A549 (cell line): ENCODE data around the gene CLPX. TPM values are rescaled to one million over a fixed set of nuclear protein-coding genes. Genes with fewer than 3 reads are reported as not detected.

Source experiments
- ATAC-seq, 2 experiments: fragments of 200-7000 bp in 1 of 2; fragments of >200 bp in 1 of 2; cut with Nextera tagmentation in 1 of 2; cut with Tn5 transposase in 1 of 2; 3 replicates each; pipeline versions ENCODE4 v1.8.0 to v1.9.1; 2018 to 2020; ENCODE audit warnings: mild to moderate bottlenecking in 1 of 2, moderate library complexity in 1 of 2
- CTCF ChIA-PET: fragments of 300-600 bp; sonication (Branson Sonifier 250); formaldehyde crosslinking; extraction: SDS; loops from one replicate; lab custom pipeline; 2021; ENCODE audit warnings: antibody characterized with exemption, inconsistent platforms; lab: Yijun Ruan, JAX
- POLR2A ChIA-PET: fragments of 350-600 bp; formaldehyde crosslinking; extraction: SDS; loops from one replicate; lab custom pipeline; 2021; ENCODE audit warnings: antibody characterized with exemption, inconsistent platforms; lab: Yijun Ruan, JAX
- DNase-seq, 2 experiments: peaks; one replicate each; pipeline versions ENCODE4 v3.0.0 to v3.0.0-alpha.2; 2011 to 2016; ENCODE audit warnings: low read depth in 1 of 2, low spot score in 1 of 2
- FAIRE-seq: peaks from 2 replicates; lab custom pipeline; 2011; peaks lifted over from hg19 to GRCh38; lab: Jason Lieb, UNC
- H3K27ac ChIP-seq, 2 experiments: fragments of >200 bp; sonication (Bioruptor Twin); formaldehyde crosslinking; 3 replicates each; pipeline ENCODE4 v1.5.1; 2016 to 2017
- H3K4me1 ChIP-seq: fragments of >200 bp; sonication (Bioruptor Twin); formaldehyde crosslinking; 3 replicates; pipeline ENCODE4 v1.6.1; 2016
- H3K4me2 ChIP-seq: fragments of >200 bp; sonication (Bioruptor Twin); formaldehyde crosslinking; 3 replicates; pipeline ENCODE4 v1.6.1; 2016
- H3K4me3 ChIP-seq: fragments of >200 bp; sonication (Bioruptor Twin); formaldehyde crosslinking; 3 replicates; pipeline ENCODE4 v1.5.1; 2016
- H3K9me3 ChIP-seq: fragments of >200 bp; sonication (Bioruptor Twin); formaldehyde crosslinking; 3 replicates; pipeline ENCODE4 v1.6.1; 2016
- BCL3 ChIP-seq: fragments of >200 bp; sonication (Bioruptor Twin); formaldehyde crosslinking; IDR thresholded peaks from 3 replicates; pipeline ENCODE4 v1.6.1; 2016
- CBX8 ChIP-seq: fragments of 200-600 bp; sonication (generic); IDR thresholded peaks from 2 replicates; pipeline ENCODE4 v1.6.1; 2016
- CEBPB ChIP-seq, 2 experiments: fragments of >200 bp in 1 of 2; sonication (Bioruptor Twin) in 1 of 2; formaldehyde crosslinking in 1 of 2; IDR thresholded peaks; 2 replicates each; pipeline ENCODE4 v1.6.1; 2012 to 2016
- CHD2 ChIP-seq: fragments of 150-350 bp; IDR thresholded peaks from 2 replicates; pipeline ENCODE4 v1.6.1; 2014; ENCODE audit warnings: low read length; ENCODE audit not compliant: partially characterized antibody
- CHD4 ChIP-seq: fragments of 200-600 bp; sonication (generic); IDR thresholded peaks from 2 replicates; pipeline ENCODE4 v1.6.1; 2016; ENCODE audit warnings: antibody characterized with exemption, mild to moderate bottlenecking, borderline replicate concordance
- CTCF ChIP-seq: fragments of >200 bp; sonication (Bioruptor Twin); formaldehyde crosslinking; IDR thresholded peaks from 3 replicates; pipeline ENCODE4 v1.5.1; 2016
- E2F6 ChIP-seq: IDR thresholded peaks from 2 replicates; pipeline ENCODE4 v1.6.1; 2012; ENCODE audit warnings: low read depth, borderline replicate concordance
- EHF ChIP-seq: fragments of 250-450 bp; sonication (Bioruptor Pico); IDR thresholded peaks from 2 replicates; pipeline ENCODE4 v1.5.0; 2020; ENCODE audit warnings: mild to moderate bottlenecking
- EP300 ChIP-seq, 2 experiments: fragments of >200 bp; sonication (Bioruptor Twin); formaldehyde crosslinking; IDR thresholded peaks; 2 replicates in 1 of 2; 3 replicates in 1 of 2; pipeline ENCODE4 v1.6.1; 2016 to 2017
- ESRRA ChIP-seq: fragments of 150-350 bp; IDR thresholded peaks from 2 replicates; pipeline ENCODE4 v1.6.1; 2014; ENCODE audit warnings: mild to moderate bottlenecking, low read length, borderline replicate concordance
- FOSL2 ChIP-seq, 2 experiments: fragments of 450-650 bp in 1 of 2; fragments of >200 bp in 1 of 2; sonication (Bioruptor Twin) in 1 of 2; formaldehyde crosslinking; IDR thresholded peaks; 2 replicates each; pipeline versions ENCODE4 v1.5.0 to v1.6.1; 2016 to 2020; ENCODE audit warnings: mild to moderate bottlenecking in 1 of 2, moderate library complexity in 1 of 2
- FOXS1 ChIP-seq: fragments of 250-450 bp; sonication (Bioruptor Pico); IDR thresholded peaks from 2 replicates; pipeline ENCODE4 v1.5.0; 2020; ENCODE audit warnings: mild to moderate bottlenecking, moderate library complexity
- GATA3 ChIP-seq: IDR thresholded peaks from 2 replicates; pipeline ENCODE4 v1.6.1; 2012; ENCODE audit warnings: borderline replicate concordance
- HDAC2 ChIP-seq: fragments of 200-600 bp; sonication (generic); IDR thresholded peaks from 2 replicates; pipeline ENCODE4 v1.6.1; 2016
- HES2 ChIP-seq: fragments of >200 bp; sonication (Bioruptor Twin); formaldehyde crosslinking; IDR thresholded peaks from 2 replicates; pipeline ENCODE4 v1.6.1; 2016
- HEYL ChIP-seq: fragments of 250-450 bp; sonication (Bioruptor Pico); IDR thresholded peaks from 2 replicates; pipeline ENCODE4 v1.8.0; 2021; ENCODE audit warnings: mild to moderate bottlenecking, moderate library complexity
- HMGXB4 ChIP-seq: fragments of 250-450 bp; sonication (Bioruptor Pico); IDR thresholded peaks from 2 replicates; pipeline ENCODE4 v1.5.0; 2021; ENCODE audit warnings: mild to moderate bottlenecking, moderate library complexity, borderline replicate concordance
- HOXA7 ChIP-seq: fragments of 250-450 bp; sonication (Bioruptor Pico); IDR thresholded peaks from 2 replicates; pipeline ENCODE4 v1.5.0; 2020; ENCODE audit warnings: mild to moderate bottlenecking, moderate library complexity
- HOXB5 ChIP-seq: fragments of 250-450 bp; sonication (Bioruptor Pico); IDR thresholded peaks from 2 replicates; pipeline ENCODE4 v1.5.0; 2020; ENCODE audit warnings: mild to moderate bottlenecking, moderate library complexity
- JUN ChIP-seq, 2 experiments: fragments of >200 bp; sonication (Bioruptor Twin); formaldehyde crosslinking; IDR thresholded peaks; 2 replicates in 1 of 2; 3 replicates in 1 of 2; pipeline ENCODE4 v1.6.1; 2016 to 2017
- MAZ ChIP-seq: fragments of 150-350 bp; IDR thresholded peaks from 2 replicates; pipeline ENCODE4 v1.6.1; 2014; ENCODE audit warnings: antibody characterized with exemption, low read depth, low read length, borderline replicate concordance
- MYC ChIP-seq: IDR thresholded peaks from 2 replicates; pipeline ENCODE4 v1.6.1; 2012; ENCODE audit warnings: mild to moderate bottlenecking, inconsistent platforms, low read length, improper control_type of control experiment, borderline replicate concordance
- NFE2L2 ChIP-seq: fragments of 150-350 bp; conservative IDR thresholded peaks from 2 replicates; pipeline ENCODE4 v1.6.1; 2014; ENCODE audit warnings: low read length
- NPAS2 ChIP-seq: fragments of 250-450 bp; sonication (Bioruptor Pico); IDR thresholded peaks from 2 replicates; pipeline ENCODE4 v1.8.0; 2022; ENCODE audit warnings: mild to moderate bottlenecking, moderate library complexity, borderline replicate concordance
- NR3C1 ChIP-seq: fragments of >200 bp; sonication (Bioruptor Twin); formaldehyde crosslinking; IDR thresholded peaks from 3 replicates; pipeline ENCODE4 v1.6.1; 2017
- POLR2AphosphoS2 ChIP-seq: conservative IDR thresholded peaks from 2 replicates; pipeline ENCODE4 v1.6.1; 2012; ENCODE audit warnings: low read length, improper control_type of control experiment, inconsistent platforms
- RFX5 ChIP-seq: fragments of 450-650 bp; IDR thresholded peaks from 2 replicates; pipeline ENCODE4 v1.7.1; 2014; ENCODE audit warnings: antibody characterized with exemption, mild to moderate bottlenecking, moderate library complexity
- RNF2 ChIP-seq: fragments of 200-600 bp; sonication (generic); IDR thresholded peaks from 2 replicates; pipeline ENCODE4 v1.6.1; 2016; ENCODE audit warnings: low read depth, mild to moderate bottlenecking, antibody characterized with exemption, moderate library complexity, borderline replicate concordance
- SMC3 ChIP-seq: fragments of >200 bp; sonication (Bioruptor Twin); formaldehyde crosslinking; IDR thresholded peaks from 3 replicates; pipeline ENCODE4 v1.6.1; 2018; ENCODE audit warnings: inconsistent platforms
- SREBF2 ChIP-seq: fragments of 450-650 bp; IDR thresholded peaks from 2 replicates; pipeline ENCODE4 v1.6.1; 2014; ENCODE audit warnings: mild to moderate bottlenecking, moderate library complexity
- TP53 ChIP-seq: fragments of 250-450 bp; sonication (Bioruptor Pico); IDR thresholded peaks from 2 replicates; pipeline ENCODE4 v1.5.0; 2021; ENCODE audit warnings: mild to moderate bottlenecking, moderate library complexity
- WGBS: methylation state at CpG from one replicate; pipeline ENCODE4 v1.1.6; 2017; ENCODE audit errors: missing lambda C conversion rate; 5-methylcytosine and 5-hydroxymethylcytosine counted together
- polyA plus RNA-seq, 4 experiments: library from polyadenylated mRNA; depleted of rRNA in 3 of 4; stranded (reverse); fragments of >200 nt; fragmentation: RNase III in 1 of 4; extraction: RNeasy Plus Mini Kit Qiagen cat#74134 plus additional on column Dnase treatment in 1 of 4; gene quantifications; 2 replicates in 3 of 4; 3 replicates in 1 of 4; pipeline ENCODE4 v1.2.3, GENCODE V29; 2011 to 2017

Gene CLPX
- polyA plus RNA-seq, 2 of the 4 experiments (the other 2 are of a cell fraction): 55.4 to 113 TPM

GRCh38 chr15:65102912-65103311 is 82.2 kb downstream of the CLPX start:
- ATAC-seq: no peak
- Histone ChIP-seq H3K4me1 (no peaks in the 10 kb centered on the region), H3K27ac (no peak overlapping the region), H3K4me3 (no peak overlapping the region), H3K4me2 (no peak overlapping the region), H3K9me3 (no peaks in the 10 kb centered on the region)
- FAIRE-seq: no peak
- WGBS: 94% methylated on average over 3 of the region's 3 CpGs
- no peak for TF ChIP-seq ESRRA
- TF ChIP-seq HOXB5 (CRISPR knock-in tag): no peak
- TF ChIP-seq FOXS1: no peak
- no peak for TF ChIP-seq POLR2AphosphoS2
- no peak for TF ChIP-seq HMGXB4 (CRISPR knock-in tag)
- TF ChIP-seq CBX8: no peak
- no peak for TF ChIP-seq BCL3
- TF ChIP-seq MYC: no peak
- no peak for TF ChIP-seq HOXA7 (CRISPR knock-in tag)
- TF ChIP-seq RNF2: no peak
- no peak for TF ChIP-seq CHD4
- TF ChIP-seq GATA3: no peak
- no peak for TF ChIP-seq HES2
- TF ChIP-seq NPAS2: no peak
- no peak for TF ChIP-seq NFE2L2
- no peak for TF ChIP-seq CEBPB (IDR thresholded peaks at IDR 0.05)
- TF ChIP-seq JUN (IDR thresholded peaks at IDR 0.05): no peak
- no peak for TF ChIP-seq CTCF
- TF ChIP-seq MAZ: no peak
- DNase-seq: no peak
- POLR2A ChIA-PET: no interaction called here
- CTCF ChIA-PET: interaction anchor here (1.0 to 5.7 kb wide), 12 partner anchors 8 to 69 kb away, joined by 3 to 52 read pairs (median 14); partner anchors contain the start of genes KBTBD13 and UBAP1L

- no peak for DNase-seq
- Histone ChIP-seq H3K27ac (no peak overlapping the region), H3K4me1 (no peaks in the 10 kb centered on the region), H3K4me2 (no peak overlapping the region), H3K9me3 (no peaks in the 10 kb centered on the region), H3K4me3 (no peak overlapping the region)
- CTCF ChIA-PET: interaction anchor here (0.6 to 5.7 kb wide), 23 partner anchors 9 to 169 kb away, joined by 3 to 52 read pairs (median 10); partner anchors contain the start of genes KBTBD13, SLC51B and UBAP1L
- POLR2A ChIA-PET: no interaction called here
- WGBS: 85% methylated on average over 69 of the region's 75 CpGs
- FAIRE-seq: no peak
- peak; percentile 11 to 60; a peak in 3 of 6 replicates for ATAC-seq
- no peak for TF ChIP-seq CHD2
- no peak for TF ChIP-seq E2F6
- TF ChIP-seq RFX5: no peak
- TF ChIP-seq EP300 (IDR thresholded peaks at IDR 0.05): no peak
- no peak for TF ChIP-seq HOXB5 (CRISPR knock-in tag)
- no peak for TF ChIP-seq CBX8
- no peak for TF ChIP-seq FOSL2 (IDR thresholded peaks at IDR 0.05)
- no peak for TF ChIP-seq FOSL2 (CRISPR knock-in tag; IDR thresholded peaks at IDR 0.05)
- no peak for TF ChIP-seq SMC3
- no peak for TF ChIP-seq CTCF
- no peak for TF ChIP-seq SREBF2
- no peak for TF ChIP-seq EHF (CRISPR knock-in tag)
- no peak for TF ChIP-seq TP53 (CRISPR knock-in tag)
- TF ChIP-seq HEYL (CRISPR knock-in tag): no peak
- TF ChIP-seq NR3C1: no peak
- TF ChIP-seq HDAC2: no peak
Observed at GRCh38 chr15:65101891-65102708, 83.0 kb downstream of the CLPX start.
